ENCODE results near the gene METRNL. TPM values are rescaled to one million over a fixed set of nuclear protein-coding genes. Genes with fewer than 3 reads are reported as not detected.

METRNL gene
- polyA plus RNA-seq, 3 donors = 13.1 to 133 (median 29.8) TPM

DNA sequence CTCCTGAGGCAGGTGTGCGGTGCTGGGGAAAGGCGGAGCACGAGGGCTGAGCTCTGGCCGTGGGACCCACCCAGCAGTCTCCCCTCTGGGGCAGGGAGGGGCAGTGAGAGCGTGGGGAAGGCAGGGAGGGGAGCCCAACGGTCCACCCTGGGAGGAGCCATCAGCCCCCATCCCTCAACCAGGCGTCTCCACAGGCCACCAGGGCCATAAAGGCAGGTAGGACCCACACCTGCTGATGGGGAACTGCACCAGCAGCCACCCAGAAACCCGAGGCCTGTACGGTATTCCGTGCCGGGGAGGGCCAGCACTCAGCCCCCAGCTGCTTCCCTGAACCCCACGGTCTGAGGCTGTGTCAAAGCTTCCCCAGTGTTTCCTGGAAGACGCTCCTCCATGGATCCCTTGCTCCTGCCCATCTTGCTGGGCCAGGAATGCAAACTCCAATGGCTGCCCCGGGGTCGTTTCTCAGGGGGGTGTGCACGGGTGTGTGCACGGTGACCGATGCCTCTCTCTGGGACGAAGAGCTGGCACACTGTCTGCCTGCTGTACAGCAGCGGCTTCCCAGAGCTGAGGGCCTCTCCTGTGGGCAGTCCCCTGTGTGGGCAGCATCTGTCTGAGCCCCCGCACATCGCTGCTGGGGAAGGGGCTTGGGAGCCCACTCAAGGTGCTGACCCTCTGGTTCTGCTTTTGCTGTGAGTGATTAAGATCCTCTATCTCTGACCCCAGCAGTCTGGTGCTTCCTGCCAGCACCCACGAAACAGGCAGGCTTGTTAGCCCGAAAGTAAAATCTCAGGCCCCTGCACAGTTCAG, 17.2 kb upstream of the METRNL start:
- Histone ChIP-seq H3K4me2 (replicated peaks; ENCODE audit: extremely low read depth, low read length, poor library complexity, severe bottlenecking) (no peak overlapping the region), H3K27me3 (ENCODE audit: control insufficient read depth in 2 of 2, insufficient read depth in 2 of 2, low read length in 2 of 2) (peaks cover 0 to 5% of the 10 kb centered on the region in 2 donors), H4K20me1 (ENCODE audit: insufficient read depth, low read length) (no peaks in the 10 kb centered on the region), H3K9me3 (replicated peaks in 1 of 2; ENCODE audit: control insufficient read depth in 1 of 2, insufficient read depth in 1 of 2, low read length in 2 of 2) (no peaks in the 10 kb centered on the region), H3K9ac (ENCODE audit: insufficient read depth, low read length, poor library complexity, severe bottlenecking) (no peak overlapping the region), H3K79me2 (ENCODE audit: insufficient read depth, low read length) (no peaks in the 10 kb centered on the region), H3K4me3 (replicated peaks in 1 of 3; ENCODE audit: low read depth in 2 of 3, low read length in 3 of 3) (no peak overlapping the region), H3K4me1 (ENCODE audit: control insufficient read depth in 1 of 2, insufficient read depth in 2 of 2, low read length in 2 of 2) (no peaks in the 10 kb centered on the region), H3K36me3 (replicated peaks in 1 of 2; ENCODE audit: control insufficient read depth in 1 of 2, insufficient read depth in 2 of 2, low read length in 2 of 2) (no peaks in the 10 kb centered on the region), H3K27ac (ENCODE audit: low read depth in 1 of 2, low read length in 2 of 2) (no peak overlapping the region), H2AFZ (ENCODE audit: insufficient read depth, low read depth, low read length, poor library complexity, severe bottlenecking) (peak overlapping the region; percentile 13)
- peaks cover 0 to 4% (median 1%) of the 10 kb centered on the region in 7 donors for H3K9me3 Mint-ChIP-seq
- peak overlapping the region in 1 of 2 donors; percentile 30 for H3K4me3 Mint-ChIP-seq
- H3K27me3 Mint-ChIP-seq (ENCODE audit: low read depth in 3 of 3) = peaks cover 5 to 23% (median 8%) of the 10 kb centered on the region in 3 donors
- peaks cover 9% of the 10 kb centered on the region for H3K4me1 Mint-ChIP-seq
- DNase-seq = no peak
- WGBS (ENCODE audit: insufficient coverage) = 26% methylated on average over 20 of the region's 24 CpGs
- H3K27ac Mint-ChIP-seq = peak overlapping the region in 3 of 7 donors; percentile 19 to 64 (median 50)
- intact Hi-C loops (cut with micrococcal nuclease) = no loop called here
- no peaks in the 10 kb centered on the region for H3K36me3 Mint-ChIP-seq
- TF ChIP-seq, protein P1, sequence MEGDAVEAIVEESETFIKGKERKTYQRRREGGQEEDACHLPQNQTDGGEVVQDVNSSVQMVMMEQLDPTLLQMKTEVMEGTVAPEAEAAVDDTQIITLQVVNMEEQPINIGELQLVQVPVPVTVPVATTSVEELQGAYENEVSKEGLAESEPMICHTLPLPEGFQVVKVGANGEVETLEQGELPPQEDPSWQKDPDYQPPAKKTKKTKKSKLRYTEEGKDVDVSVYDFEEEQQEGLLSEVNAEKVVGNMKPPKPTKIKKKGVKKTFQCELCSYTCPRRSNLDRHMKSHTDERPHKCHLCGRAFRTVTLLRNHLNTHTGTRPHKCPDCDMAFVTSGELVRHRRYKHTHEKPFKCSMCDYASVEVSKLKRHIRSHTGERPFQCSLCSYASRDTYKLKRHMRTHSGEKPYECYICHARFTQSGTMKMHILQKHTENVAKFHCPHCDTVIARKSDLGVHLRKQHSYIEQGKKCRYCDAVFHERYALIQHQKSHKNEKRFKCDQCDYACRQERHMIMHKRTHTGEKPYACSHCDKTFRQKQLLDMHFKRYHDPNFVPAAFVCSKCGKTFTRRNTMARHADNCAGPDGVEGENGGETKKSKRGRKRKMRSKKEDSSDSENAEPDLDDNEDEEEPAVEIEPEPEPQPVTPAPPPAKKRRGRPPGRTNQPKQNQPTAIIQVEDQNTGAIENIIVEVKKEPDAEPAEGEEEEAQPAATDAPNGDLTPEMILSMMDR (IDR thresholded peaks at IDR 0.05) = no peak

DNA sequence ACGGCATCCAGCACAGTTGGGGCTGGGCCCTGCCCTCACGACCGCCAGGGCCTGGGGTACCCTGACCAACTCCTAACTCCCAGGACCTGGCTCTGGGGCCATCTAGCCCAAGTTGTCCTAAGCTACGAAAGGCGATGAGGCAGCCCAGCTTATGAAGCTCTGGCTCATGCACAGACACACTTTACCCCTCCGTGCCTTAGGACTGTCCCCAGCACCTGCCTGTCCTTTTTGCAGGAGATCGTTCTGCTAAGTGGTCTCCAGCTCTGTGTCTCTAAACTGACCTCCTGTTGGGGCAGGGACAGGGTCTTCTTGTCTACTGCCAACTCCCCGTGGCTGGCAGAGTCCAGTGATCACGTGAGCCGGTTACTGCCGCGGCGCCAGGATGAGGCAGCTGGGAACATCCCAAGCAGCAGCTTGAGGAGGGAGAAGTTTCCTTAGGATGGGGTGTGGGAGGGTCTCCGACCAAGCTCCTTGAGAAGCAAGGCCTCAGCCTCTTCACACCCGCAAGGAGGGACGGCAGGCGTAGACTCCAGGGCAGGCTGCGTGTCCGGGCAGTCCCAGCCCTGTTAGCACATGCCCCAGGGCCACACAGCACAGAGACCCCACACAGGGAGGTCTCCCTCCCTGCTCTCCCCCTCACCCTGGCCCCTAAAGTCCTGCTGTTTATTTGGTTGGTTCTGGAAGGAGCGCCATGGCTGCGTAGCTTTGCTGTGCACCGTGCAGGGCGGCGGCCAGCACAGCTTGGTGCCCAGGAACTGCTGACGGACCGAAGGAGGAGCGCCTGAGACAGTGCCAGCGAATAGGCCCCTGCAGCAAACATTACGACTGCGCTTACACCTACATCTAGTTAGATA, 16.4 kb upstream of the METRNL start:
- Histone ChIP-seq H2AFZ (ENCODE audit: insufficient read depth, low read depth, low read length, poor library complexity, severe bottlenecking) (no peak overlapping the region), H3K4me1 (ENCODE audit: control insufficient read depth in 1 of 2, insufficient read depth in 2 of 2, low read length in 2 of 2) (no peaks in the 10 kb centered on the region), H3K4me3 (replicated peaks in 1 of 3; ENCODE audit: low read depth in 2 of 3, low read length in 3 of 3) (no peak overlapping the region), H3K79me2 (ENCODE audit: insufficient read depth, low read length) (no peaks in the 10 kb centered on the region), H3K4me2 (replicated peaks; ENCODE audit: extremely low read depth, low read length, poor library complexity, severe bottlenecking) (no peak overlapping the region), H3K9me3 (replicated peaks in 1 of 2; ENCODE audit: control insufficient read depth in 1 of 2, insufficient read depth in 1 of 2, low read length in 2 of 2) (no peaks in the 10 kb centered on the region), H3K36me3 (replicated peaks in 1 of 2; ENCODE audit: control insufficient read depth in 1 of 2, insufficient read depth in 2 of 2, low read length in 2 of 2) (no peaks in the 10 kb centered on the region), H3K27me3 (ENCODE audit: control insufficient read depth in 2 of 2, insufficient read depth in 2 of 2, low read length in 2 of 2) (peaks cover 0 to 5% of the 10 kb centered on the region in 2 donors), H3K9ac (ENCODE audit: insufficient read depth, low read length, poor library complexity, severe bottlenecking) (no peak overlapping the region), H3K27ac (ENCODE audit: low read depth in 1 of 2, low read length in 2 of 2) (no peak overlapping the region), H4K20me1 (ENCODE audit: insufficient read depth, low read length) (no peaks in the 10 kb centered on the region)
- Mint-ChIP-seq H3K9me3 (peaks cover 0 to 4% (median 1%) of the 10 kb centered on the region in 7 donors), H3K4me3 (peak overlapping the region in 1 of 2 donors; percentile 30), H3K36me3 (no peaks in the 10 kb centered on the region), H3K4me1 (peaks cover 9% of the 10 kb centered on the region), H3K27ac (peak overlapping the region in 4 of 7 donors; percentile 13 to 64 (median 37)), H3K27me3 (ENCODE audit: low read depth in 3 of 3) (peaks cover 8 to 25% (median 8%) of the 10 kb centered on the region in 3 donors)
- TF ChIP-seq, protein P1 (IDR thresholded peaks at IDR 0.05) = no peak
- no peak for DNase-seq
- intact Hi-C loops (cut with micrococcal nuclease) = no loop called here
- WGBS (ENCODE audit: insufficient coverage) = 76% methylated on average over 20 of the region's 30 CpGs

Measured in CD14-positive monocyte (primary cell).